GM12892 (cell line): ENCODE measurements around the gene VAV3.
"Not testable (repeated sequence)": the region's sequence is repeated elsewhere in the genome, so short reads cannot be mapped to it uniquely, and the experiment has no call there.

Experiments
- DNase-seq: peaks from one replicate; pipeline ENCODE4 v3.0.0; 2011; ENCODE audit not compliant: insufficient read length
- FAIRE-seq: peaks from 2 replicates; lab custom pipeline; 2011; peaks lifted over from hg19 to GRCh38; lab: Jason Lieb, UNC
- POLR2A ChIP-seq: IDR thresholded peaks from 2 replicates; pipeline ENCODE4 v1.6.1; 2011; ENCODE audit warnings: low read depth, low read length, control low read depth
- POLR2AphosphoS5 ChIP-seq: IDR thresholded peaks from 2 replicates; pipeline ENCODE4 v1.6.1; 2011; ENCODE audit warnings: low read depth, low read length, control low read depth
- TAF1 ChIP-seq: IDR thresholded peaks from 2 replicates; pipeline ENCODE4 v1.6.1; 2011; ENCODE audit warnings: low read depth, mild to moderate bottlenecking, control low read depth, low read length, borderline replicate concordance

Gene VAV3

GRCh38 chr1:107858323-107858722, 106.7 kb downstream of the VAV3 start:
- TF ChIP-seq TAF1: no peak
- TF ChIP-seq POLR2A: no peak
- no peak for TF ChIP-seq POLR2AphosphoS5
- FAIRE-seq (no peak), DNase-seq (no peak)

GRCh38 chr1:107851418-107851817, 113.6 kb downstream of the VAV3 start:
- FAIRE-seq (no peak), DNase-seq (no peak)
- TF ChIP-seq TAF1 (no peak), POLR2A (no peak), POLR2AphosphoS5 (no peak)

- FAIRE-seq, DNase-seq: not testable (repeated sequence)
Observed at GRCh38 chr1:107844541-107845194, 120.3 kb downstream of the VAV3 start.

GRCh38 chr1:107843989-107844388, 121.0 kb downstream of the VAV3 start:
- FAIRE-seq: no peak
- no peak for DNase-seq
- no peak for TF ChIP-seq TAF1
- no peak for TF ChIP-seq POLR2A
- no peak for TF ChIP-seq POLR2AphosphoS5

GRCh38 chr1:107842241-107842640, 122.7 kb downstream of the VAV3 start:
- FAIRE-seq (no peak), DNase-seq (no peak)
- TF ChIP-seq TAF1: no peak
- no peak for TF ChIP-seq POLR2AphosphoS5
- no peak for TF ChIP-seq POLR2A

GRCh38 chr1:107840725-107841124, 124.3 kb downstream of the VAV3 start:
- FAIRE-seq (no peak), DNase-seq (no peak)
- TF ChIP-seq TAF1 (no peak), POLR2AphosphoS5 (no peak), POLR2A (no peak)

- FAIRE-seq (no peak), DNase-seq (no peak)
- TF ChIP-seq POLR2A: no peak
- TF ChIP-seq POLR2AphosphoS5: no peak
- TF ChIP-seq TAF1: no peak
Observed at GRCh38 chr1:107838056-107838455, 126.9 kb downstream of the VAV3 start.

GRCh38 chr1:107835151-107835670, 129.8 kb downstream of the VAV3 start:
- DNase-seq: no peak
- TF ChIP-seq POLR2A (no peak), POLR2AphosphoS5 (no peak), TAF1 (no peak)
- no peak for FAIRE-seq

- DNase-seq (no peak), FAIRE-seq (no peak)
- TF ChIP-seq POLR2AphosphoS5 (no peak), TAF1 (no peak), POLR2A (no peak)
Observed at GRCh38 chr1:107833061-107833460, 131.9 kb downstream of the VAV3 start.

- FAIRE-seq (no peak), DNase-seq (no peak)
- no peak for TF ChIP-seq POLR2AphosphoS5
- no peak for TF ChIP-seq TAF1
- no peak for TF ChIP-seq POLR2A
Observed at GRCh38 chr1:107831921-107832320, 133.1 kb downstream of the VAV3 start.

GRCh38 chr1:107830526-107830925, 134.5 kb downstream of the VAV3 start:
- DNase-seq (no peak), FAIRE-seq (no peak)
- TF ChIP-seq POLR2A: no peak
- no peak for TF ChIP-seq POLR2AphosphoS5
- TF ChIP-seq TAF1: no peak

GRCh38 chr1:107830075-107830474, 134.9 kb downstream of the VAV3 start:
- DNase-seq (no peak), FAIRE-seq (no peak)
- TF ChIP-seq POLR2A (no peak), POLR2AphosphoS5 (no peak), TAF1 (no peak)
